A549 treated with Mapracorat at 1 μM for 4 hours (cell line): ENCODE measurements around the gene ADCY2. TPM values are rescaled to one million over a fixed set of nuclear protein-coding genes. Genes with fewer than 3 reads are reported as not detected.

ENCODE experiments used
- total RNA-seq: library from RNA; stranded (reverse); fragments of 200-300 nt; extraction: Qiagen RNA extraction; gene quantifications from 5 replicates; pipeline ENCODE4 v1.2.3, GENCODE V29; 2022

ADCY2 gene
- total RNA-seq: not detected in 5 replicates

GRCh38 chr5:7395947-7396712 lies at the start of gene ADCY2:
Gene ADCY2 (plus strand): TSS chr5:7396138. CDS start chr5:7396297, 159 bp downstream.

GRCh38 chr5:7850395-7851239 lies 454.7 kb downstream of the ADCY2 start, which contains the start of gene CFAP90:
Gene CFAP90 (minus strand): TSS chr5:7851133. CDS start chr5:7851021, 112 bp downstream.

GRCh38 chr5:7868773-7869473 lies 473.0 kb downstream of the ADCY2 start, which contains the start of the genes FASTKD3 and MTRR:
Gene FASTKD3 (minus strand): TSS chr5:7869031. CDS start chr5:7868083, 948 bp downstream.
Gene MTRR (plus strand): TSS chr5:7869148. CDS start chr5:7870795, 1,647 bp downstream.

